KG1 (cell line): Measurements from ENCODE around the gene DEFB121.

Experiments
- DNase-seq: peaks from one replicate; lab custom pipeline; 2025; lab: John Stamatoyannopoulos, UW

The DEFB121 gene

GRCh38 chr20:31363295-31363694 is 42.7 kb downstream of the DEFB121 start:
- no peak for DNase-seq

DNA sequence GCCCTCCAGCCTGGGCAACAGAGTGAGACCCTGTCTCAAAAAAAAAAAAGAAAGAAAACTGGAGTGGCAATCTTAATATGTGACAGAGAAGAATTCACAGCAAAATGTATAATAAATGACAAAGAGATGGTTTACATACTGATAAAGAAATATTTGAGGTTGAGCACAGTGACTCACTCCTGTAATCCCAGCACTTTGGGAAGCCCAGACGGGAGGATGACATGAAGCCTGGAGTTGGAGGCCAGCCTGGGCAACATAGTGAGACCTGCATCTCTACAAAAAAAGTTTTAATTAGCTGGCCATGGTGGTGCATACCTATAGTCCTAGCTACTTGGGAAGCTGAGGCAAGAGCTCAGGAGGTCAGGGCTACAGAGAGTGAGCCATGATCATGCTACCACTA is 50.0 kb downstream of the DEFB121 start:
- no peak for DNase-seq
